ENCODE data around the gene SACS. TPM values are rescaled to one million over a fixed set of nuclear protein-coding genes. Genes with fewer than 3 reads are reported as not detected.

Gene SACS
- total RNA-seq, 4 donors from 2014 or later, result 4.4 to 7.6 (median 5.5) TPM

DNA sequence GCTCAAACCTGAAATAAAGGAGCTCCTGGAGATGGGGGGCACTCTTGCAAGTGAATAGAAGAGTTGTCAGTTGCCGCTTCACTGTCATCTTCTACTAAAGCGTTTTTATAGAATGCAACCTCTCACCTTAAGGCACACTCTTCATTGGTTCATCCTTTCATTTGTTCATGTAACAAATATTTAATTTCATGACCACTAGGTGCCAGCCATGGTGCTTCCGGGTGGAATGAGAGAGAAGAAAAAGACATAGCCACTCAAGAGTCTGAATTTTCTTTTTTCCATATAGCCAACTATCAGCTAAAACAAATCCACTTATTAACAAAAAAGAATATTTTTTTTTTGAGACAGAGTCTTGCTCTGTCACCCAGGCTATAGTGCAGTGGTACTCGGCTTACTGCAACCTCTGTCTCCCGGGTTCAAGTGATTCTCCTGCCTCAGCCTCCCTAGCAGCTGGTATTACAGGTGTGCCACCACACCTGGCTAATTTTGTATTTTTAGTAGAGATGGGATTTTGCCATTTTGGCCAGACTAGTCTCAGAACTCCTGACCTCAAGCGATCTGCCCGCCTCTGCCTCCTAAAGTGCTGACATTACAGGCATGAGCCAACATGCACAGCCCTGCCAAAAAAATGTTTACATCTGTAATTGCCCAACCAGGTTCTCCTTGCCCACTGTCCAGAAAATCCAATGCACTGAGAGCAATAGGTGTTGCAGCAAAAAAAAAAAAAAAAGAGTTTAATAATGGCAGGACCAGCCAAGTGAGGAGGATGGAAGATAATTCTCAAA lies 22.1 kb upstream of the SACS start:
- Histone ChIP-seq H3K9me3 (no peaks in the 10 kb centered on the region), H3K27ac (no peak overlapping the region), H3K27me3 (no peaks in the 10 kb centered on the region), H3K4me3 (no peak overlapping the region), H3K4me1 (no peaks in the 10 kb centered on the region), H3K36me3 (no peaks in the 10 kb centered on the region)
- no peak for DNase-seq
- 86% methylated on average over 7 of the region's 7 CpGs for WGBS, 2 donors (ENCODE audit: low coverage in 1 of 2)
- intact Hi-C loops (cut with DNase I; ENCODE audit: low total_unique reads) (no loop called here), in situ Hi-C loops (cut with MboI; ENCODE audit: low pct_ligation_motif_present in 1 of 4, low pct_unique_long_range_greater_than_20kb in 1 of 4, low sequenced_read_pairs in 3 of 4) (loop anchor here in 1 of 4 donors (25.0 kb wide), 1 partner anchor 407 kb away; no protein-coding TSS in a partner anchor)
- TF ChIP-seq, protein P1, sequence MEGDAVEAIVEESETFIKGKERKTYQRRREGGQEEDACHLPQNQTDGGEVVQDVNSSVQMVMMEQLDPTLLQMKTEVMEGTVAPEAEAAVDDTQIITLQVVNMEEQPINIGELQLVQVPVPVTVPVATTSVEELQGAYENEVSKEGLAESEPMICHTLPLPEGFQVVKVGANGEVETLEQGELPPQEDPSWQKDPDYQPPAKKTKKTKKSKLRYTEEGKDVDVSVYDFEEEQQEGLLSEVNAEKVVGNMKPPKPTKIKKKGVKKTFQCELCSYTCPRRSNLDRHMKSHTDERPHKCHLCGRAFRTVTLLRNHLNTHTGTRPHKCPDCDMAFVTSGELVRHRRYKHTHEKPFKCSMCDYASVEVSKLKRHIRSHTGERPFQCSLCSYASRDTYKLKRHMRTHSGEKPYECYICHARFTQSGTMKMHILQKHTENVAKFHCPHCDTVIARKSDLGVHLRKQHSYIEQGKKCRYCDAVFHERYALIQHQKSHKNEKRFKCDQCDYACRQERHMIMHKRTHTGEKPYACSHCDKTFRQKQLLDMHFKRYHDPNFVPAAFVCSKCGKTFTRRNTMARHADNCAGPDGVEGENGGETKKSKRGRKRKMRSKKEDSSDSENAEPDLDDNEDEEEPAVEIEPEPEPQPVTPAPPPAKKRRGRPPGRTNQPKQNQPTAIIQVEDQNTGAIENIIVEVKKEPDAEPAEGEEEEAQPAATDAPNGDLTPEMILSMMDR (IDR thresholded peaks at IDR 0.05), result no peak
- no peak for TF ChIP-seq EP300 (IDR thresholded peaks at IDR 0.05; ENCODE audit: low read depth)
- TF ChIP-seq POLR2A (IDR thresholded peaks at IDR 0.05), result no peak
- no peak for TF ChIP-seq POLR2AphosphoS5 (IDR thresholded peaks at IDR 0.05)

DNA sequence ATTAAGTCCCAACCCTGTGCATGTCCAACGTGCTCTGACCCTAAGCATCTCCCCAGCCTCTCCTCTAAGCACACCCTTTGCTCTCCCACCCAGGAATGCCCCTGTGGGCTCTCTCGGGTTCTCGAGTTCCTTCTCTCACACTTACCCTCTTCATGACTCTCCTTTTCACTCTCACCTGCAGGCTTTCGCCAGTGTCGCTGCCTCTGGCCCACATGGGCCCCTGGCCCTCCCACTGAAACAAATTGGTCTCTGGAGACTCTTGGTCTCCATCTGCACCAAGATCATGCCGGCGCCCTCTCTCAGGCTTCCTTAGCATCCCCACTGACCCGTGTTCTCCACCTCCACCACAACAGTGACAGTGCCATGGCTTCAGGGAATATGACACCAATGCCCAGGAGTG lies 19.6 kb upstream of the SACS start:
- no peak overlapping the region for H3K4me3 ChIP-seq
- intact Hi-C loops (cut with DNase I; ENCODE audit: low total_unique reads), result no loop called here

GRCh38 chr13:23450340-23451046 lies 17.0 kb upstream of the SACS start:
- in situ Hi-C loops (cut with MboI; ENCODE audit: low pct_ligation_motif_present in 1 of 4, low pct_unique_long_range_greater_than_20kb in 1 of 4, low sequenced_read_pairs in 3 of 4) (loop anchor here in 1 of 4 donors (25.0 kb wide), 1 partner anchor 412 kb away; no protein-coding TSS in a partner anchor), intact Hi-C loops (cut with DNase I; ENCODE audit: low total_unique reads) (no loop called here)
- H3K27me3 ChIP-seq, result no peaks in the 10 kb centered on the region
- no peaks in the 10 kb centered on the region for H3K36me3 ChIP-seq
- WGBS, 2 donors (ENCODE audit: low coverage in 1 of 2), result 39 to 51% methylated on average over 7 to 8 of the region's 8 CpGs
- TF ChIP-seq POLR2A (IDR thresholded peaks at IDR 0.05) (no peak), EP300 (IDR thresholded peaks at IDR 0.05; ENCODE audit: low read depth) (no peak), POLR2AphosphoS5 (IDR thresholded peaks at IDR 0.05) (no peak)
- TF ChIP-seq, protein P1 (IDR thresholded peaks at IDR 0.05), result no peak
- H3K9me3 ChIP-seq, result no peaks in the 10 kb centered on the region
- no peaks in the 10 kb centered on the region for H3K4me1 ChIP-seq
- H3K4me3 ChIP-seq, result no peak overlapping the region
- no peak for DNase-seq
- no peak overlapping the region for H3K27ac ChIP-seq

More for the DNA sequence above, 19.6 kb upstream of the SACS start:
- no peaks in the 10 kb centered on the region for H3K4me1 ChIP-seq
- TF ChIP-seq EP300 (IDR thresholded peaks at IDR 0.05; ENCODE audit: low read depth) (no peak), POLR2A (IDR thresholded peaks at IDR 0.05) (no peak), POLR2AphosphoS5 (IDR thresholded peaks at IDR 0.05) (no peak)
- TF ChIP-seq, protein P1 (IDR thresholded peaks at IDR 0.05), result no peak
- H3K9me3 ChIP-seq, result no peaks in the 10 kb centered on the region
- in situ Hi-C loops (cut with MboI; ENCODE audit: low pct_ligation_motif_present in 1 of 4, low pct_unique_long_range_greater_than_20kb in 1 of 4, low sequenced_read_pairs in 3 of 4), result loop anchor here in 1 of 4 donors (25.0 kb wide), 1 partner anchor 409 kb away; no protein-coding TSS in a partner anchor
- DNase-seq, result no peak
- 72 to 91% methylated on average over 5 to 8 of the region's 8 CpGs for WGBS, 2 donors (ENCODE audit: low coverage in 1 of 2)
- no peaks in the 10 kb centered on the region for H3K27me3 ChIP-seq
- H3K27ac ChIP-seq, result no peak overlapping the region
- no peaks in the 10 kb centered on the region for H3K36me3 ChIP-seq
